ENCODE measurements around the gene MAPK10.

MAPK10 gene

DNA sequence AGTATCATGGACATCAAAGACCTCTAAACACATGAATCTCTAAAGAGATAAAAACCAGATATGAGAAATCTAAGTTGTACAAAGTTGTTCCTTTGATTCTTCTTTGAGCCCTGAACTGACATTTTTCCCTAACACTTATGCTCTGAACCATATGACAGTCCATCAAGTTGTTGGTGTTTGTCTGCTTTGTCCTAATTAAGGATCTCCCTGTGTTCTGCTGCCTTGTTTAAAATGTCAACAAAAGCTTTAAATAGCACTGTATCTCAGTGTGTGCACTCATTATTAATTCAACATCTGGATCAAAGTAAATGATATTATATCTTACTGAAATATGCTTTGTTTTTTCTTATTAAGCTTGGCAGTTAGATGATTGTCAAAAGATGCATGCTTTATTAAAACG, 321.8 kb downstream of the MAPK10 start (continued):
- TF ChIP-seq ZBTB48 (tag by site-specific recombination; IDR thresholded peaks at IDR 0.05), result no peak
- no peak for TF ChIP-seq ZNF157 (tag by site-specific recombination; IDR thresholded peaks at IDR 0.05)
- TF ChIP-seq, protein P1, sequence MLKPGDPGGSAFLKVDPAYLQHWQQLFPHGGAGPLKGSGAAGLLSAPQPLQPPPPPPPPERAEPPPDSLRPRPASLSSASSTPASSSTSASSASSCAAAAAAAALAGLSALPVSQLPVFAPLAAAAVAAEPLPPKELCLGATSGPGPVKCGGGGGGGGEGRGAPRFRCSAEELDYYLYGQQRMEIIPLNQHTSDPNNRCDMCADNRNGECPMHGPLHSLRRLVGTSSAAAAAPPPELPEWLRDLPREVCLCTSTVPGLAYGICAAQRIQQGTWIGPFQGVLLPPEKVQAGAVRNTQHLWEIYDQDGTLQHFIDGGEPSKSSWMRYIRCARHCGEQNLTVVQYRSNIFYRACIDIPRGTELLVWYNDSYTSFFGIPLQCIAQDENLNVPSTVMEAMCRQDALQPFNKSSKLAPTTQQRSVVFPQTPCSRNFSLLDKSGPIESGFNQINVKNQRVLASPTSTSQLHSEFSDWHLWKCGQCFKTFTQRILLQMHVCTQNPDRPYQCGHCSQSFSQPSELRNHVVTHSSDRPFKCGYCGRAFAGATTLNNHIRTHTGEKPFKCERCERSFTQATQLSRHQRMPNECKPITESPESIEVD (tag by site-specific recombination; IDR thresholded peaks at IDR 0.05), result no peak
- TF ChIP-seq MEIS1 (CRISPR knock-in tag; IDR thresholded peaks at IDR 0.05; ENCODE audit: borderline replicate concordance), result no peak

DNA sequence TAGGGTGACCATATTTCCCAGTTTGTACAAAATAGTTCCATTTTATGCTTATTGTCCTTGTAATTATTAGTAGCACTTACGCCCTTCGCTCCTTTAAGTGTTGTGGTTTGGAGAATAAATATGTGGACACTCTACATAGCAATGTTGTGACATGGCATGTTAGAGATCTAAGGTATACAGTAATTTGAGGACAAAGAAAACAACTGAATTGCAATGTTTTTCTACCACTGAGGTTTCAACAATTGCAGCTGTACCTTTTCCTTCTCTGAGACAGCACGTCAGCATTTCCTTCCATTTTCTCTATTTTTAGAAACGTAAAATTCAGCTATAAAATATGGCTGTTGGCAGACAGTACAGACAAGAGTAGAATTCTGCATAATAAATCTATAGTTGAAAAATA, 323.1 kb downstream of the MAPK10 start:
- H3K36me3 ChIP-seq (ENCODE audit: control insufficient read depth in 2 of 2, insufficient read depth in 1 of 2, low read length in 2 of 2), result no peaks in the 10 kb centered on the region
- POLR2A ChIA-PET, result no interaction called here
- no peaks in the 10 kb centered on the region for H3K4me1 ChIP-seq (ENCODE audit: control insufficient read depth, insufficient read depth, low read length)
- CTCF ChIA-PET, result no interaction called here
- no peak overlapping the region for H3K4me3 ChIP-seq (ENCODE audit: low read depth, low read length)
- no peaks in the 10 kb centered on the region for H3K9me3 ChIP-seq (ENCODE audit: control insufficient read depth, insufficient read depth, low read depth, low read length)
- TF ChIP-seq, protein P2, sequence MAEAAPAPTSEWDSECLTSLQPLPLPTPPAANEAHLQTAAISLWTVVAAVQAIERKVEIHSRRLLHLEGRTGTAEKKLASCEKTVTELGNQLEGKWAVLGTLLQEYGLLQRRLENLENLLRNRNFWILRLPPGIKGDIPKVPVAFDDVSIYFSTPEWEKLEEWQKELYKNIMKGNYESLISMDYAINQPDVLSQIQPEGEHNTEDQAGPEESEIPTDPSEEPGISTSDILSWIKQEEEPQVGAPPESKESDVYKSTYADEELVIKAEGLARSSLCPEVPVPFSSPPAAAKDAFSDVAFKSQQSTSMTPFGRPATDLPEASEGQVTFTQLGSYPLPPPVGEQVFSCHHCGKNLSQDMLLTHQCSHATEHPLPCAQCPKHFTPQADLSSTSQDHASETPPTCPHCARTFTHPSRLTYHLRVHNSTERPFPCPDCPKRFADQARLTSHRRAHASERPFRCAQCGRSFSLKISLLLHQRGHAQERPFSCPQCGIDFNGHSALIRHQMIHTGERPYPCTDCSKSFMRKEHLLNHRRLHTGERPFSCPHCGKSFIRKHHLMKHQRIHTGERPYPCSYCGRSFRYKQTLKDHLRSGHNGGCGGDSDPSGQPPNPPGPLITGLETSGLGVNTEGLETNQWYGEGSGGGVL (tag by site-specific recombination; IDR thresholded peaks at IDR 0.05), result no peak
- TF ChIP-seq KLF8 (tag by site-specific recombination; IDR thresholded peaks at IDR 0.05), result peak; percentile 56; the same call in 1 of the 2 replicates
- TF ChIP-seq ZNF335 (tag by site-specific recombination; conservative IDR thresholded peaks at IDR 0.05), result no peak; the same call in 1 of the 2 replicates
- TF ChIP-seq, protein P3, sequence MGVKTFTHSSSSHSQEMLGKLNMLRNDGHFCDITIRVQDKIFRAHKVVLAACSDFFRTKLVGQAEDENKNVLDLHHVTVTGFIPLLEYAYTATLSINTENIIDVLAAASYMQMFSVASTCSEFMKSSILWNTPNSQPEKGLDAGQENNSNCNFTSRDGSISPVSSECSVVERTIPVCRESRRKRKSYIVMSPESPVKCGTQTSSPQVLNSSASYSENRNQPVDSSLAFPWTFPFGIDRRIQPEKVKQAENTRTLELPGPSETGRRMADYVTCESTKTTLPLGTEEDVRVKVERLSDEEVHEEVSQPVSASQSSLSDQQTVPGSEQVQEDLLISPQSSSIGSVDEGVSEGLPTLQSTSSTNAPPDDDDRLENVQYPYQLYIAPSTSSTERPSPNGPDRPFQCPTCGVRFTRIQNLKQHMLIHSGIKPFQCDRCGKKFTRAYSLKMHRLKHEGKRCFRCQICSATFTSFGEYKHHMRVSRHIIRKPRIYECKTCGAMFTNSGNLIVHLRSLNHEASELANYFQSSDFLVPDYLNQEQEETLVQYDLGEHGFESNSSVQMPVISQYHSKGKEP (tag by site-specific recombination; IDR thresholded peaks at IDR 0.05), result peak; percentile 76
- TF ChIP-seq, protein P4, sequence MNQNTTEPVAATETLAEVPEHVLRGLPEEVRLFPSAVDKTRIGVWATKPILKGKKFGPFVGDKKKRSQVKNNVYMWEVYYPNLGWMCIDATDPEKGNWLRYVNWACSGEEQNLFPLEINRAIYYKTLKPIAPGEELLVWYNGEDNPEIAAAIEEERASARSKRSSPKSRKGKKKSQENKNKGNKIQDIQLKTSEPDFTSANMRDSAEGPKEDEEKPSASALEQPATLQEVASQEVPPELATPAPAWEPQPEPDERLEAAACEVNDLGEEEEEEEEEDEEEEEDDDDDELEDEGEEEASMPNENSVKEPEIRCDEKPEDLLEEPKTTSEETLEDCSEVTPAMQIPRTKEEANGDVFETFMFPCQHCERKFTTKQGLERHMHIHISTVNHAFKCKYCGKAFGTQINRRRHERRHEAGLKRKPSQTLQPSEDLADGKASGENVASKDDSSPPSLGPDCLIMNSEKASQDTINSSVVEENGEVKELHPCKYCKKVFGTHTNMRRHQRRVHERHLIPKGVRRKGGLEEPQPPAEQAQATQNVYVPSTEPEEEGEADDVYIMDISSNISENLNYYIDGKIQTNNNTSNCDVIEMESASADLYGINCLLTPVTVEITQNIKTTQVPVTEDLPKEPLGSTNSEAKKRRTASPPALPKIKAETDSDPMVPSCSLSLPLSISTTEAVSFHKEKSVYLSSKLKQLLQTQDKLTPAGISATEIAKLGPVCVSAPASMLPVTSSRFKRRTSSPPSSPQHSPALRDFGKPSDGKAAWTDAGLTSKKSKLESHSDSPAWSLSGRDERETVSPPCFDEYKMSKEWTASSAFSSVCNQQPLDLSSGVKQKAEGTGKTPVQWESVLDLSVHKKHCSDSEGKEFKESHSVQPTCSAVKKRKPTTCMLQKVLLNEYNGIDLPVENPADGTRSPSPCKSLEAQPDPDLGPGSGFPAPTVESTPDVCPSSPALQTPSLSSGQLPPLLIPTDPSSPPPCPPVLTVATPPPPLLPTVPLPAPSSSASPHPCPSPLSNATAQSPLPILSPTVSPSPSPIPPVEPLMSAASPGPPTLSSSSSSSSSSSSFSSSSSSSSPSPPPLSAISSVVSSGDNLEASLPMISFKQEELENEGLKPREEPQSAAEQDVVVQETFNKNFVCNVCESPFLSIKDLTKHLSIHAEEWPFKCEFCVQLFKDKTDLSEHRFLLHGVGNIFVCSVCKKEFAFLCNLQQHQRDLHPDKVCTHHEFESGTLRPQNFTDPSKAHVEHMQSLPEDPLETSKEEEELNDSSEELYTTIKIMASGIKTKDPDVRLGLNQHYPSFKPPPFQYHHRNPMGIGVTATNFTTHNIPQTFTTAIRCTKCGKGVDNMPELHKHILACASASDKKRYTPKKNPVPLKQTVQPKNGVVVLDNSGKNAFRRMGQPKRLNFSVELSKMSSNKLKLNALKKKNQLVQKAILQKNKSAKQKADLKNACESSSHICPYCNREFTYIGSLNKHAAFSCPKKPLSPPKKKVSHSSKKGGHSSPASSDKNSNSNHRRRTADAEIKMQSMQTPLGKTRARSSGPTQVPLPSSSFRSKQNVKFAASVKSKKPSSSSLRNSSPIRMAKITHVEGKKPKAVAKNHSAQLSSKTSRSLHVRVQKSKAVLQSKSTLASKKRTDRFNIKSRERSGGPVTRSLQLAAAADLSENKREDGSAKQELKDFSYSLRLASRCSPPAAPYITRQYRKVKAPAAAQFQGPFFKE (tag by site-specific recombination; IDR thresholded peaks at IDR 0.05; ENCODE audit: borderline replicate concordance), result no peak
- TF ChIP-seq ZBTB1 (tag by site-specific recombination; IDR thresholded peaks at IDR 0.05), result no peak
- TF ChIP-seq ZNF600 (tag by site-specific recombination; IDR thresholded peaks at IDR 0.05), result no peak
- no peak for TF ChIP-seq ZNF175 (tag by site-specific recombination; IDR thresholded peaks at IDR 0.05)
- peak; percentile 79 for TF ChIP-seq WT1 (tag by site-specific recombination; IDR thresholded peaks at IDR 0.05)
- TF ChIP-seq, protein P5, sequence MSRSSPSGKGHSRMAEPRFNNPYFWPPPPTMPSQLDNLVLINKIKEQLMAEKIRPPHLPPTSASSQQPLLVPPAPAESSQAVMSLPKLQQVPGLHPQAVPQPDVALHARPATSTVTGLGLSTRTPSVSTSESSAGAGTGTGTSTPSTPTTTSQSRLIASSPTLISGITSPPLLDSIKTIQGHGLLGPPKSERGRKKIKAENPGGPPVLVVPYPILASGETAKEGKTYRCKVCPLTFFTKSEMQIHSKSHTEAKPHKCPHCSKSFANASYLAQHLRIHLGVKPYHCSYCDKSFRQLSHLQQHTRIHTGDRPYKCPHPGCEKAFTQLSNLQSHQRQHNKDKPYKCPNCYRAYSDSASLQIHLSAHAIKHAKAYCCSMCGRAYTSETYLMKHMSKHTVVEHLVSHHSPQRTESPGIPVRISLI (tag by site-specific recombination; IDR thresholded peaks at IDR 0.05), result peak; percentile 26; the same call in 1 of the 2 replicates
- no peak for TF ChIP-seq ZNF623 (tag by site-specific recombination; IDR thresholded peaks at IDR 0.05)
- TF ChIP-seq ZSCAN30 (tag by site-specific recombination; IDR thresholded peaks at IDR 0.05), result no peak
- no peak for TF ChIP-seq ZNF843 (tag by site-specific recombination; IDR thresholded peaks at IDR 0.05)
- no peak for TF ChIP-seq ZNF114 (tag by site-specific recombination; IDR thresholded peaks at IDR 0.05)
- TF ChIP-seq ZNF768 (tag by site-specific recombination; IDR thresholded peaks at IDR 0.05), result no peak
- no peak for TF ChIP-seq ZNF596 (tag by site-specific recombination; IDR thresholded peaks at IDR 0.05)
- TF ChIP-seq OSR2 (tag by site-specific recombination; IDR thresholded peaks at IDR 0.05), result peak; percentile 48; the same call in 1 of the 2 replicates
- peak; percentile 61 for TF ChIP-seq ZNF366 (tag by site-specific recombination; conservative IDR thresholded peaks at IDR 0.05)
- H3K27ac ChIP-seq (ENCODE audit: extremely low read depth, low read depth, low read length), result no peak overlapping the region

All from HEK293 (cell line).